Colonic mucosa (tissue), 4 donors: Measurements from ENCODE around the gene GPX6. TPM values are rescaled to one million over a fixed set of nuclear protein-coding genes. Genes with fewer than 3 reads are reported as not detected.

Source experiments
- DNase-seq: peaks from one replicate; pipeline ENCODE4 v3.0.0-alpha.2; 2020
- H3K27ac ChIP-seq: fragments of 200-600 bp; one replicate; pipeline ENCODE4 v1.8.0; 2021
- H3K27me3 ChIP-seq: fragments of 200-600 bp; one replicate; pipeline ENCODE4 v1.8.0; 2021
- H3K36me3 ChIP-seq: fragments of 200-600 bp; one replicate; pipeline ENCODE4 v1.8.0; 2021
- H3K4me1 ChIP-seq: fragments of 200-600 bp; one replicate; pipeline ENCODE4 v1.8.0; 2021; ENCODE audit warnings: mild to moderate bottlenecking
- H3K4me3 ChIP-seq: fragments of 200-600 bp; one replicate; pipeline ENCODE4 v1.8.0; 2021
- H3K9ac ChIP-seq, 2 donors: one replicate each; pipeline ENCODE4 v1.7.0; 2013; ENCODE audit warnings: control low read depth in 2 of 2, low read depth in 2 of 2, low read length in 2 of 2
- H3K9me3 ChIP-seq: fragments of 200-600 bp; one replicate; pipeline ENCODE4 v1.8.0; 2021
- CTCF ChIP-seq: fragments of 200-600 bp; IDR thresholded peaks from one replicate; pipeline ENCODE4 v1.8.0; 2022; ENCODE audit warnings: antibody characterized with exemption, mild to moderate bottlenecking
- intact Hi-C: fragments of 100-400 bp; cut with DNase I; formaldehyde crosslinking; loops from one replicate; pipeline ENCODE4 v1.14.1; 2022
- total RNA-seq, 2 donors: library from RNA; stranded (reverse); fragmentation: NEBNext Ultra II Directional in 1 of 2; extraction: Animal tissue kit (Norgen Biotek cat#: 25700) in 1 of 2; gene quantifications; one replicate each; pipeline ENCODE4 v1.2.1, GENCODE V29; 2021
- donor health status: healthy.
- donor health status: DM: no; HTN: no; CAD: no.
- donor health status: DM: no; HTN: no; CAD: no.

GPX6 gene
- total RNA-seq, 2 donors from 2014 or later = not detected

DNA sequence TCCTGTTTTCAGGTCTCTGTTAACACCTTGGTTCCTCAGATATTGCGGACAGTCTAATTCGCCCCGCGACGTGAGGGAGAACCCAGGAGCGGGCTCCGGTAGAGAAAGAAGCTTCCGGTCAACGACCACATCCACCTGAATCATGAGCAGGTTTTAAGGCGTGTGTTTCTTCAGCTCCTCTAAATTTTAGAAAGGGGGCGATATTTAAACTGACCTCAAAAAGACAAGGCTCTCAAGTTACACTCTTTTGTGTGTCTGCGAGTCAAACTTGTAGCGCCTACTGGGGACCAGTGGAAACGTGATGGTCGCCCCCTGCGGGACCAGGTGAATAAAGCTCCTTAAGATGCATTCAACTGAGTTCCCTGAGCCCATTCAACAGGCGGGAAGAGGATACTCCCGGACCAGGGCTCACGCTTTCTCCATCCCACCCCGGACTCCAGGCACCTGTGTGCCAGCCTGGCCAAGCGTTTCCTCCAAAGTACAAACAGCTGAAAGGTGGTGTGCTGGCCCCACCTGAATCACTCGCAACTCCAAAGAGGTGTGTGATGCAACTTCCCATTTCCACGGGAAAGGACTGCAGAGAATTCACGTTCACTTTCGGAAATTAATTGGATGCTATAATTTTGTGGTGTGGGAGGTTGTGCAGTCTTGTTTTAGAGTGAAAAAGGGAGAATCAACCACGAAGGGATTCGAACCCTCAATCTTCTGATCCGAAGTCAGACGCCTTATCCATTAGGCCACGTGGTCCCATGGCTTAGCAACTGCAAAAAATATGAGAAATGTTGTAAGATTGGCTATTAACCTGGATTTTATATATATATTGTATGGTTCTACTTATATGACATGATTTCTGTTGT lies 27.1 kb upstream of the GPX6 start:
- Histone ChIP-seq H3K36me3 (no peaks in the 10 kb centered on the region), H3K4me1 (no peaks in the 10 kb centered on the region), H3K4me3 (peak overlapping the region; percentile 22), H3K9me3 (no peaks in the 10 kb centered on the region), H3K27me3 (no peaks in the 10 kb centered on the region), H3K9ac (no peak overlapping the region), H3K27ac (no peak overlapping the region)
- peak; percentile 51 for DNase-seq
- TF ChIP-seq CTCF = peak; percentile 26
- intact Hi-C loops = no loop called here

DNA sequence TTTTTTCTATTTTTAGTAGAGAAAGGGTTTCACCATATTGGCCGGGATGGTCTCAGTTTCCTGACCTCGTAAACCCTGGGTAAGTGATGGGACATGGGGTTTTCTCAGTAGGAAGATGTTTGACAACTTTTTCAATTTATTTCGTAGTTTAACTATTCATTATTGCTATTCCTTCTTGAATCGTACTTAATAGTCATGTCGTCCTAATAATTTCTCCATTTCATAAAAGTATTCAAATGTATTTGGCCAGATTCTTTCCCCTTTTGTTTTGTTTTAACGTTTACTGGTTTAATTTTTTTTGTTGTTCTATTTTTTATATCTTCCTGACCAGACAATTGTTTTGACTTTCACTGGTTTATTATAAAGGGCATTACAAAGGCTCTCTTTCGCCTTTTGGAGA lies 26.4 kb upstream of the GPX6 start:
- DNase-seq = no peak
- Histone ChIP-seq H3K9ac (no peak overlapping the region), H3K4me3 (no peak overlapping the region), H3K9me3 (no peaks in the 10 kb centered on the region), H3K27me3 (no peaks in the 10 kb centered on the region), H3K36me3 (no peaks in the 10 kb centered on the region), H3K27ac (no peak overlapping the region), H3K4me1 (no peaks in the 10 kb centered on the region)
- TF ChIP-seq CTCF = no peak
- intact Hi-C loops = no loop called here

DNA sequence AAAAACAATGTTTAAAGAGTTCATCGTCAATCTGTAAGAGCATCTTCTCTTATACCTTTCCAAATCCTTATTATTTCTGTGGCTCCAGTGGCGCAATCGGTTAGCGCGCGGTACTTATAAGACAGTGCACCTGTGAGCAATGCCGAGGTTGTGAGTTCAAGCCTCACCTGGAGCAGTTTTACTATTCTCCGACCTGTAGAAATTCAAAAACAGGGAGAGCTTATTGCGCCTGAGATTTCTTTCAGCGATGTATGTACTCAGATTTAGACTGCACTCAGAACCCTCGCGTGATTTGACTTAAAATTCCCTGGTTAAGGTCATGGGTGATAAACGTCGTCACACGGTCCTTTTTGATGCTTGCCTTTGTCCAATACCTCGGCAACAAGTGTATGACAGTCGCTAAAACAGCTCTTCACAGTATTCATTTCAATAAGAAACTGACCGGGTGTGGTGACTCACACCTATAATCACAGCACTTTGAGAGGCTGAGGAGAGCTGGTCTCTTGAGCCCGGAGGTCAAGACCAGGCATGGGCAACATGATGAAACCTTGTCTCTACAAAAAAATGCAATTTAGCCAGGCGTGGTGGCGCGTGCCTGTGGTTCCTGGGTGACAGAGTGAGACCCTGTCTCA lies 22.0 kb upstream of the GPX6 start:
- Histone ChIP-seq H3K36me3 (no peaks in the 10 kb centered on the region), H3K4me1 (no peaks in the 10 kb centered on the region), H3K27me3 (no peaks in the 10 kb centered on the region), H3K9me3 (no peaks in the 10 kb centered on the region), H3K4me3 (no peak overlapping the region), H3K27ac (no peak overlapping the region), H3K9ac (no peak overlapping the region)
- no peak for TF ChIP-seq CTCF
- no peak for DNase-seq
- intact Hi-C loops = no loop called here

DNA sequence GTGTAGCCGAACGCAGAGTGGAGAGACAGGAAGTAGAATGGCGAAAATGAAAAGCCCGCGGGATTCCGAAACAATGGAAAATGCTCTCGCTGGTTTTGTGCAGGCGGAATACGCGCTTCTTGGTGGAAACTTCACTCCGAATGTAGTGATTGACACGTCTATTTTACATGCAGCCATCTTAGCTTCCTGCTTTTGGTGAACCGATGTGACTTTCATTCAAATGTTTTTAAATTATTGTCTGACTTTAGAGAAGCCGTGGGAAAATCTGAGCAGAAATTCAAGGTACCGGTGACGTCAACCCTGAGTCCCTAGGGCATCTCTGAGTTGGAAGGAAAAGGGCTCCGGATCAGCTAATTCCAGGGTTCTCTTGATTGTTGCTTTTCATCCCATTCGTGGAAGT lies 21.5 kb upstream of the GPX6 start:
- DNase-seq = no peak

GRCh38 chr6:28534875-28535274 lies 19.3 kb upstream of the GPX6 start:
- no peak for DNase-seq
- H3K9ac ChIP-seq = no peak overlapping the region
- no peaks in the 10 kb centered on the region for H3K27me3 ChIP-seq
- H3K4me3 ChIP-seq = no peak overlapping the region
- no peaks in the 10 kb centered on the region for H3K36me3 ChIP-seq
- H3K9me3 ChIP-seq = no peaks in the 10 kb centered on the region
- TF ChIP-seq CTCF = no peak
- no peak overlapping the region for H3K27ac ChIP-seq
- intact Hi-C loops = no loop called here
- H3K4me1 ChIP-seq = no peaks in the 10 kb centered on the region

More for the DNA sequence above, 21.5 kb upstream of the GPX6 start:
- no peaks in the 10 kb centered on the region for H3K27me3 ChIP-seq
- no peaks in the 10 kb centered on the region for H3K36me3 ChIP-seq
- no peak for TF ChIP-seq CTCF
- H3K4me3 ChIP-seq = no peak overlapping the region
- intact Hi-C loops = no loop called here
- no peak overlapping the region for H3K27ac ChIP-seq
- H3K9ac ChIP-seq = no peak overlapping the region
- no peaks in the 10 kb centered on the region for H3K9me3 ChIP-seq
- no peaks in the 10 kb centered on the region for H3K4me1 ChIP-seq
